ENCODE results near the gene GLI3. TPM values are rescaled to one million over a fixed set of nuclear protein-coding genes. Genes with fewer than 3 reads are reported as not detected.

The GLI3 gene
- total and polyA plus RNA-seq, 2 experiments from 2014 or later: 4.0 to 5.2 TPM

DNA sequence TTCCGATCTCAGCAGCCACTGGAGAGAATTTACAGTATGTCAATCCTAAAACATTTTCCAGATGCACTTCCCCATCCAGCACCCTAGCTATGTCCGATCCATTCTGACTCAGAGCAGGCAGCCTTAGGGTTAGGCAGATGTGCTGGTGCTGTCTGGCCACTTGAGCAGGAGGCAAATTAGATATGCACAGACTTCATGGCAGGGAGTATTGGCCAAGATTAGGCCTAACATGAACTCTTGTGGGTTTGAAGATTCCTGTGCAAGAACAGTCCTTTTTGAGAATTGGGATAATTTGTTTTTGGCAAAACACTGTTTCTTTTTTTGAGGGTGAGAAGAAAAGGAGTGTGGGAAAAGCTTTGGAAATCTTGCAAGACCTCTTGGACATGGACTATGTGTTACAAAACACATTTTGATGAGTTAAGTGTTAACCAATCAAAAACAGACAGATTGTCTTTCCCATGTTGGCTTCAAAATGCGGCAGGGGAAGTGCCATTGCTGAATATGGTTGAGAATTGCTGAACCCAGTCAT lies 315.5 kb downstream of the GLI3 start:
- no peaks in the 10 kb centered on the region for H3K27me3 ChIP-seq (replicated peaks; ENCODE audit: insufficient read depth)
- H3K9ac ChIP-seq: peak overlapping the region; percentile 43
- H3K4me2 ChIP-seq (ENCODE audit: unreplicated experiment): peak overlapping the region; percentile 0
- no peaks in the 10 kb centered on the region for H3K79me2 ChIP-seq (ENCODE audit: insufficient read depth)
- DNase-seq: peak; percentile 80
- H2AFZ ChIP-seq: peak overlapping the region; percentile 15
- 9 to 10% methylated on average over 3 of the region's 3 CpGs for WGBS, 2 experiments (ENCODE audit: low coverage in 1 of 2, low lambda C conversion rate in 2 of 2, missing lambda C conversion rate in 2 of 2)
- no peaks in the 10 kb centered on the region for H3K9me3 ChIP-seq (ENCODE audit: low read depth)
- in situ Hi-C loops (cut with MboI): no loop called here
- H3K4me1 ChIP-seq (ENCODE audit: insufficient read depth): peaks cover 52% of the 10 kb centered on the region
- no peaks in the 10 kb centered on the region for H3K36me3 ChIP-seq (ENCODE audit: low read depth)
- no peak for TF ChIP-seq EZH2phosphoT487 (IDR thresholded peaks at IDR 0.05; ENCODE audit: insufficient read depth, low read depth)
- TF ChIP-seq EZH2 (IDR thresholded peaks at IDR 0.05; ENCODE audit: insufficient read depth, poor library complexity, severe bottlenecking): no peak
- H3K27ac ChIP-seq: peak overlapping the region; percentile 67
- H3K4me3 ChIP-seq: no peak overlapping the region
- H4K20me1 ChIP-seq (ENCODE audit: insufficient read depth): no peaks in the 10 kb centered on the region
- no peaks in the 10 kb centered on the region for H3K9me2 ChIP-seq (ENCODE audit: insufficient read depth)
- peaks cover 46% of the 10 kb centered on the region for H3F3A ChIP-seq (ENCODE audit: insufficient read depth)

DNA sequence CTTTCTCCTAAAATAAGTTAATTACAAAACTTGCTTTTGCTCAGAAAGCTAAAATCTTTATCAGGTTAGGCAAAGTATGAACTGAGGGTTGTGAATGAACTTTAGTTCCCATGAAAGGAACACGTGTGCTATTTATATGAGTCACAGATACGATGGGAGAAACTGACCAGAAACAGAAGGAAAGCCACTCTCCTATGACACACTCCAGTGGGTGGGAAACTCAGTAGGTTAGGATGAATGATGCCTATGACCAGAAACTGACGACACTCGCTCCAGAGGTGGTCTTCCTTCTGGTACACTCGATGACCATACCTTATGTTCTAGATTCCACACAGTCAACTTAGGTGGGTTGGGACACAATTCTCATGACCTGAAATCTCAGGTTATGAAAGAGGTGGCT lies 318.4 kb downstream of the GLI3 start:
- Histone ChIP-seq H3K4me2 (ENCODE audit: unreplicated experiment) (peak overlapping the region; percentile 22), H3K27me3 (replicated peaks; ENCODE audit: insufficient read depth) (no peaks in the 10 kb centered on the region), H3K9me3 (ENCODE audit: low read depth) (no peaks in the 10 kb centered on the region), H3K4me1 (ENCODE audit: insufficient read depth) (peaks cover 66% of the 10 kb centered on the region), H3K9ac (peak overlapping the region; percentile 40; the same call in 1 of the 2 replicates), H3K36me3 (ENCODE audit: low read depth) (no peaks in the 10 kb centered on the region), H3K9me2 (ENCODE audit: insufficient read depth) (no peaks in the 10 kb centered on the region), H3F3A (ENCODE audit: insufficient read depth) (peaks cover 59% of the 10 kb centered on the region), H4K20me1 (ENCODE audit: insufficient read depth) (no peaks in the 10 kb centered on the region), H3K27ac (peak overlapping the region; percentile 91), H3K79me2 (ENCODE audit: insufficient read depth) (no peaks in the 10 kb centered on the region), H2AFZ (no peak overlapping the region), H3K4me3 (no peak overlapping the region)
- WGBS, 2 experiments (ENCODE audit: low coverage in 1 of 2, low lambda C conversion rate in 2 of 2, missing lambda C conversion rate in 2 of 2): 3 to 9% methylated on average over 5 of the region's 5 CpGs
- TF ChIP-seq EZH2phosphoT487 (IDR thresholded peaks at IDR 0.05; ENCODE audit: insufficient read depth, low read depth) (no peak), EZH2 (IDR thresholded peaks at IDR 0.05; ENCODE audit: insufficient read depth, poor library complexity, severe bottlenecking) (no peak)
- in situ Hi-C loops (cut with MboI): no loop called here
- peak; percentile 90 for DNase-seq

DNA sequence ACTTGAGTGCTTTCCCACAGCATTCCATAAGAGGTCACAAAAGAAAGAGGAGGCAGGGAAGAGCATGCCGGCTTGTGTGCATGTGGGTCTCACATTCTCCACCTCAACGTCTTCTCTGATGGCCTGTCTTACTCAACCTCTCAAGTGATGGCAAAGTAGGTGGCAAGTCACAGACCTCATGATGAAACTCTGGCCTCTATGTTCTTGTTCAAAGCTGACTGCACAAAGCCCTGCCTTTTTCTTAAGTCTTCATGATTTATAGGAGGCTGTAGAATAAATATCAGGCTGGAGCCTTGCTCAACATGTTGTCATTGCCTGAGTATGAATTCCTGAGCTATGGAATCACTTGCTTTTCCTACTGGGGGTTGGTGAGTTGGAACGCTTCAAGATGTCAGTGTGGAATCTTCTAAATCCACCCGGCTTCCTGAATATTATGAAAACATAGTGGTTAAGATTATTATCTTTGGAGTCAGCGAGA lies 320.5 kb downstream of the GLI3 start:
- Histone ChIP-seq H3K36me3 (ENCODE audit: low read depth) (no peaks in the 10 kb centered on the region), H3K9me2 (ENCODE audit: insufficient read depth) (no peaks in the 10 kb centered on the region), H3K4me2 (ENCODE audit: unreplicated experiment) (peak overlapping the region; percentile 45), H3K79me2 (ENCODE audit: insufficient read depth) (no peaks in the 10 kb centered on the region), H4K20me1 (ENCODE audit: insufficient read depth) (no peaks in the 10 kb centered on the region), H3K4me3 (peak overlapping the region; percentile 10), H3K4me1 (ENCODE audit: insufficient read depth) (peaks cover 73% of the 10 kb centered on the region), H3K27me3 (replicated peaks; ENCODE audit: insufficient read depth) (no peaks in the 10 kb centered on the region), H2AFZ (no peak overlapping the region), H3K9me3 (ENCODE audit: low read depth) (no peaks in the 10 kb centered on the region), H3F3A (ENCODE audit: insufficient read depth) (peaks cover 67% of the 10 kb centered on the region), H3K27ac (peak overlapping the region; percentile 91), H3K9ac (peak overlapping the region; percentile 50)
- 0 to 3% methylated on average over 5 of the region's 5 CpGs for WGBS, 2 experiments (ENCODE audit: low coverage in 1 of 2, low lambda C conversion rate in 2 of 2, missing lambda C conversion rate in 2 of 2)
- no peak for TF ChIP-seq EZH2phosphoT487 (IDR thresholded peaks at IDR 0.05; ENCODE audit: insufficient read depth, low read depth)
- DNase-seq: peak; percentile 98
- in situ Hi-C loops (cut with MboI): no loop called here

DNA sequence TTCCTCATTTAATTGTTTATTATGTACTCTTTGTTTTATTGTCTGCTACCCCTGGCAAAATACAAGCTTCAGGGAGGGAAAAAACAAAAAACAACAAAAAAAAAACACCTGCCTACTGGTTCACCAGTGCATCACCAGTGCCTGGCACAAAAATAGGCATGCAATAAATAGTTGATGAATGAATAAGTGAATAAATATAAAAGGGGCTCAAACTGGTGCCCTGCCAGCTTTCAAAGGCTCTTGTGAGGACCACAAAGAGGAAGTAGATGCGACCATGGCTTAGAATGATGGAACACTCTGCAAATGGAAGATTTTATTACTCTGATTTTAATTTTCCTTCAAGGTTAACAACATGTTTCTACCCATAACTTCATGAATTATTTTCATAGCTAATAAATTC lies 321.1 kb downstream of the GLI3 start:
- Histone ChIP-seq H3K27me3 (replicated peaks; ENCODE audit: insufficient read depth) (no peaks in the 10 kb centered on the region), H3K9me2 (ENCODE audit: insufficient read depth) (no peaks in the 10 kb centered on the region), H3K4me3 (peak overlapping the region; percentile 10), H3K4me1 (ENCODE audit: insufficient read depth) (peaks cover 73% of the 10 kb centered on the region), H3K27ac (peak overlapping the region; percentile 91), H3K9ac (peak overlapping the region; percentile 50), H4K20me1 (ENCODE audit: insufficient read depth) (no peaks in the 10 kb centered on the region), H3K4me2 (ENCODE audit: unreplicated experiment) (peak overlapping the region; percentile 45), H3F3A (ENCODE audit: insufficient read depth) (peaks cover 67% of the 10 kb centered on the region), H3K36me3 (ENCODE audit: low read depth) (no peaks in the 10 kb centered on the region), H2AFZ (no peak overlapping the region), H3K9me3 (ENCODE audit: low read depth) (no peaks in the 10 kb centered on the region), H3K79me2 (ENCODE audit: insufficient read depth) (no peaks in the 10 kb centered on the region)
- TF ChIP-seq EZH2 (IDR thresholded peaks at IDR 0.05; ENCODE audit: insufficient read depth, poor library complexity, severe bottlenecking): no peak
- DNase-seq: peak; percentile 23
- in situ Hi-C loops (cut with MboI): no loop called here
- WGBS, 2 experiments (ENCODE audit: low coverage in 1 of 2, low lambda C conversion rate in 2 of 2, missing lambda C conversion rate in 2 of 2): 0 to 11% methylated on average over 1 of the region's 1 CpG

Measured in GM23248 (cell line).